Karpas-422 (cell line): ENCODE data around the gene SLC20A1. TPM values are rescaled to one million over a fixed set of nuclear protein-coding genes. Genes with fewer than 3 reads are reported as not detected.
"Not testable (repeated sequence)": the region's sequence is repeated elsewhere in the genome, so short reads cannot be mapped to it uniquely, and the experiment has no call there.

ENCODE experiments used
- DNase-seq: peaks from one replicate; pipeline ENCODE4 v3.0.0-alpha.2; 2015
- H2AFZ ChIP-seq: fragments of 200-600 bp; sonication (generic); 2 replicates; pipeline ENCODE4 v1.6.1; 2014; ENCODE audit warnings: antibody characterized with exemption, low read length, mixed read lengths
- H3K27ac ChIP-seq: fragments of 200-600 bp; sonication (generic); 2 replicates; pipeline ENCODE4 v1.5.1; 2014; ENCODE audit warnings: mild to moderate bottlenecking, low read length, moderate library complexity
- H3K27me3 ChIP-seq: fragments of 200-600 bp; sonication (generic); 2 replicates; pipeline ENCODE4 v1.6.1; 2014; ENCODE audit warnings: low read length, mixed read lengths
- H3K36me3 ChIP-seq: fragments of 200-600 bp; sonication (generic); 2 replicates; pipeline ENCODE4 v1.6.1; 2014; ENCODE audit warnings: low read length, mixed read lengths; ENCODE audit not compliant: insufficient read depth
- H3K4me1 ChIP-seq: fragments of 200-600 bp; sonication (generic); 2 replicates; pipeline ENCODE4 v1.6.1; 2014; ENCODE audit warnings: mild to moderate bottlenecking, low read length, mixed read lengths
- H3K4me2 ChIP-seq: fragments of 200-600 bp; sonication (generic); 2 replicates; pipeline ENCODE4 v1.6.1; 2014; ENCODE audit warnings: low read length, low read depth, mild to moderate bottlenecking; ENCODE audit not compliant: poor library complexity, severe bottlenecking
- H3K4me3 ChIP-seq: fragments of 200-600 bp; sonication (generic); 2 replicates; pipeline ENCODE4 v1.5.1; 2014; ENCODE audit warnings: mild to moderate bottlenecking, antibody characterized with exemption, low read length, mixed read lengths
- H3K79me2 ChIP-seq: fragments of 200-600 bp; sonication (generic); 2 replicates; pipeline ENCODE4 v1.6.1; 2014; ENCODE audit warnings: mild to moderate bottlenecking, low read length, mixed read lengths
- H3K9ac ChIP-seq: fragments of 200-600 bp; sonication (generic); 2 replicates; pipeline ENCODE4 v1.6.0; 2014; ENCODE audit warnings: low read length
- H3K9me2 ChIP-seq: fragments of 200-600 bp; sonication (generic), shearing (Covaris generic); replicated peaks from 2 replicates; pipeline ENCODE4 v1.6.0; 2014; ENCODE audit warnings: mild to moderate bottlenecking, low read length, moderate library complexity; ENCODE audit not compliant: insufficient read depth
- H3K9me3 ChIP-seq: fragments of 300-700, 200-600 bp; sonication (generic); 2 replicates; pipeline ENCODE4 v1.6.1; 2014; ENCODE audit warnings: low read length, mixed read lengths
- H4K20me1 ChIP-seq: fragments of 200-600 bp; sonication (generic); 2 replicates; pipeline ENCODE4 v1.6.1; 2014; ENCODE audit warnings: mild to moderate bottlenecking, antibody characterized with exemption, low read length, low read depth; ENCODE audit not compliant: insufficient read depth
- total RNA-seq: library from RNA; depleted of rRNA; stranded (reverse); fragments of >200 nt; shearing (Covaris generic); gene quantifications from 2 replicates; pipeline ENCODE4 v1.2.3, GENCODE V29; 2014; ENCODE audit warnings: low replicate concordance

The SLC20A1 gene
- total RNA-seq, 1 experiment from 2014 or later, result 48.4 TPM

GRCh38 chr2:112660138-112660537, 14.4 kb downstream of the SLC20A1 start:
- no peak overlapping the region for H3K4me3 ChIP-seq
- no peak overlapping the region for H3K9ac ChIP-seq
- H4K20me1 ChIP-seq, result no peaks in the 10 kb centered on the region
- H3K4me1 ChIP-seq, result no peaks in the 10 kb centered on the region
- H2AFZ ChIP-seq, result no peak overlapping the region
- peaks cover 74% of the 10 kb centered on the region for H3K36me3 ChIP-seq
- H3K9me2 ChIP-seq, result no peaks in the 10 kb centered on the region
- no peak overlapping the region for H3K4me2 ChIP-seq
- H3K27me3 ChIP-seq, result no peaks in the 10 kb centered on the region
- H3K79me2 ChIP-seq, result peaks cover 4% of the 10 kb centered on the region; the same call in 1 of the 2 replicates
- DNase-seq, result no peak
- H3K9me3 ChIP-seq, result no peaks in the 10 kb centered on the region
- no peak overlapping the region for H3K27ac ChIP-seq

GRCh38 chr2:112661656-112662305, 16.0 kb downstream of the SLC20A1 start:
- Histone ChIP-seq H2AFZ (no peak overlapping the region), H3K9me3 (no peaks in the 10 kb centered on the region), H3K27me3 (no peaks in the 10 kb centered on the region), H3K36me3 (peaks cover 61% of the 10 kb centered on the region), H3K4me3 (no peak overlapping the region), H3K9ac (no peak overlapping the region), H3K79me2 (peaks cover 4% of the 10 kb centered on the region; the same call in 1 of the 2 replicates), H3K27ac (no peak overlapping the region), H3K9me2 (no peaks in the 10 kb centered on the region), H3K4me1 (no peaks in the 10 kb centered on the region), H4K20me1 (no peaks in the 10 kb centered on the region), H3K4me2 (no peak overlapping the region)
- DNase-seq, result no peak

GRCh38 chr2:112662704-112663103, 17.0 kb downstream of the SLC20A1 start:
- Histone ChIP-seq H3K9me2 (no peaks in the 10 kb centered on the region), H3K27me3 (no peaks in the 10 kb centered on the region), H4K20me1 (no peaks in the 10 kb centered on the region), H3K4me3 (no peak overlapping the region), H2AFZ (no peak overlapping the region), H3K4me2 (no peak overlapping the region), H3K79me2 (peaks cover 4% of the 10 kb centered on the region; the same call in 1 of the 2 replicates), H3K4me1 (no peaks in the 10 kb centered on the region), H3K27ac (no peak overlapping the region), H3K9ac (no peak overlapping the region), H3K36me3 (peaks cover 53% of the 10 kb centered on the region), H3K9me3 (no peaks in the 10 kb centered on the region)
- no peak for DNase-seq

GRCh38 chr2:112664689-112665088, 18.9 kb downstream of the SLC20A1 start:
- no peak overlapping the region for H3K27ac ChIP-seq
- H3K9me2 ChIP-seq, result no peaks in the 10 kb centered on the region
- H3K4me2 ChIP-seq, result no peak overlapping the region
- no peaks in the 10 kb centered on the region for H4K20me1 ChIP-seq
- H3K36me3 ChIP-seq, result peaks cover 36% of the 10 kb centered on the region
- no peak overlapping the region for H2AFZ ChIP-seq
- H3K27me3 ChIP-seq, result no peaks in the 10 kb centered on the region
- no peaks in the 10 kb centered on the region for H3K9me3 ChIP-seq
- no peak for DNase-seq
- H3K4me3 ChIP-seq, result no peak overlapping the region
- H3K79me2 ChIP-seq, result peaks cover 4% of the 10 kb centered on the region; the same call in 1 of the 2 replicates
- no peak overlapping the region for H3K9ac ChIP-seq
- H3K4me1 ChIP-seq, result no peaks in the 10 kb centered on the region

GRCh38 chr2:112665113-112665780, 19.5 kb downstream of the SLC20A1 start:
- Histone ChIP-seq H3K9me3 (no peaks in the 10 kb centered on the region), H4K20me1 (no peaks in the 10 kb centered on the region), H3K27ac (no peak overlapping the region), H2AFZ (no peak overlapping the region), H3K27me3 (no peaks in the 10 kb centered on the region), H3K4me2 (no peak overlapping the region), H3K36me3 (peaks cover 30% of the 10 kb centered on the region), H3K4me1 (no peaks in the 10 kb centered on the region), H3K4me3 (no peak overlapping the region), H3K9me2 (no peaks in the 10 kb centered on the region), H3K9ac (no peak overlapping the region), H3K79me2 (peaks cover 4% of the 10 kb centered on the region; the same call in 1 of the 2 replicates)
- DNase-seq, result no peak

- no peak overlapping the region for H3K4me3 ChIP-seq
- H3K4me1 ChIP-seq, result no peaks in the 10 kb centered on the region
- no peaks in the 10 kb centered on the region for H3K27me3 ChIP-seq
- no peaks in the 10 kb centered on the region for H4K20me1 ChIP-seq
- H3K9me2 ChIP-seq, result no peaks in the 10 kb centered on the region
- H3K9ac ChIP-seq, result no peak overlapping the region
- H3K4me2 ChIP-seq, result no peak overlapping the region
- no peak overlapping the region for H3K27ac ChIP-seq
- peaks cover 16% of the 10 kb centered on the region for H3K36me3 ChIP-seq
- no peaks in the 10 kb centered on the region for H3K79me2 ChIP-seq
- DNase-seq, result no peak
- H2AFZ ChIP-seq, result no peak overlapping the region
- no peaks in the 10 kb centered on the region for H3K9me3 ChIP-seq
These were observed 21.0 kb downstream of the SLC20A1 start for GRCh38 chr2:112666761-112667122.

- not testable (repeated sequence) for H3K4me2 ChIP-seq, H4K20me1 ChIP-seq, H3K9me2 ChIP-seq, DNase-seq, H3K27ac ChIP-seq, H2AFZ ChIP-seq, H3K4me3 ChIP-seq, H3K9me3 ChIP-seq, H3K9ac ChIP-seq, H3K27me3 ChIP-seq, H3K79me2 ChIP-seq, H3K4me1 ChIP-seq
- H3K36me3 ChIP-seq, result peaks cover 12% of the 10 kb centered on the region
These were observed 21.8 kb downstream of the SLC20A1 start for GRCh38 chr2:112667540-112667939.

GRCh38 chr2:112669667-112670066, 23.9 kb downstream of the SLC20A1 start:
- Histone ChIP-seq H3K4me2 (no peak overlapping the region), H4K20me1 (no peaks in the 10 kb centered on the region)

More at GRCh38 chr2:112669667-112670066, 23.9 kb downstream of the SLC20A1 start:
- H3K79me2 ChIP-seq, result no peaks in the 10 kb centered on the region
- H3K9me2 ChIP-seq, result no peaks in the 10 kb centered on the region
- no peak overlapping the region for H2AFZ ChIP-seq
- DNase-seq, result no peak
- no peak overlapping the region for H3K9ac ChIP-seq
- H3K4me3 ChIP-seq, result no peak overlapping the region
- H3K36me3 ChIP-seq, result no peaks in the 10 kb centered on the region
- no peaks in the 10 kb centered on the region for H3K27me3 ChIP-seq
- H3K27ac ChIP-seq, result no peak overlapping the region
- H3K9me3 ChIP-seq, result no peaks in the 10 kb centered on the region
- no peaks in the 10 kb centered on the region for H3K4me1 ChIP-seq
